GM15510 (cell line): ENCODE measurements around the gene AFAP1.

Source experiments
- POLR2A ChIP-seq: IDR thresholded peaks from 3 replicates; pipeline ENCODE4 v1.6.1; 2011; ENCODE audit warnings: borderline replicate concordance; ENCODE audit not compliant: insufficient read length; ENCODE audit errors: extremely low read depth

The AFAP1 gene

DNA sequence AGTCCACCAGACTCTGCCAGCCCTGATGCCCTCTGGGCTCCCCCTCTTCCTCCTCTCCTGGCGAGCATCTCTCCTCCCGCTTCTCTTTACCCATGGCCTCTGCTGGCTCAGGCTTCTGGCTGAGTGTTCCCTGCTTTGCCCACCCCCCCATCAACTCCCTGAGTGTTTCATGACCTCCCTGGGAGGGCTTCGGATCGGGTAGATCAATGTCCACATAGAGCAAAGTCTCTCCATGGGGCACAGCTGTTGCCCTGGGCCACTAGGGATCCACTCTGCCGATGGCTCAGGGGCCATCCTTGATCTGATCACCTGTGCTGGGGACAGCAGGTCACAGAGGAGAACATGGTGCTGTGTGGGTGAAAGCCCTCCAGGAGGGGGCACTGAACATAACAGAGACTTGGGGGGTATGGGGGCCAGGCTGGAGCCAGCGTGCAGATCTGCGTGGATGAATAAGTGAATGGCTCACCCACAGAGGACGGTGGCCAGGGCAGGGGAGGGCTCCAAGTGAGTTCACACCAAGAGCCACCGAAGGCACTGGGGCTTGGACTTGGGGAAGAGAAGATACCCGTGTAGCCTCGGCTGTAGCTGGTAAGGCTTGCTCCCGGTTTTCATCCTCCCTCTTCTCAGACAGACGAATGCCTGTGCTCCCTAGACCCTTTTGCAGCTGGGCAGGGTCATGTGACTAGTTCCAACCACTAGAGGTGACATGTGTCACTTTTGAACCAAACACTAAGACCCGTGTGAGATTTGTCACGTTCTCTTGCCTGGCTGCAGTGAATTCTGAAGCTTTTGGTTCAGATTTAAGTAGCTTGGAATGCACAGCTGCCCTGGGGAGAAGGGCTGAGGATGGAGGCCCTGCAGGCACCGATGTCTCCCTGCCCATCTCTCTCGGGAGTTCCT, 23.2 kb upstream of the AFAP1 start:
- no peak for TF ChIP-seq POLR2A

- TF ChIP-seq POLR2A, result no peak
Measured at GRCh38 chr4:7960790-7961655, 21.4 kb upstream of the AFAP1 start.

DNA sequence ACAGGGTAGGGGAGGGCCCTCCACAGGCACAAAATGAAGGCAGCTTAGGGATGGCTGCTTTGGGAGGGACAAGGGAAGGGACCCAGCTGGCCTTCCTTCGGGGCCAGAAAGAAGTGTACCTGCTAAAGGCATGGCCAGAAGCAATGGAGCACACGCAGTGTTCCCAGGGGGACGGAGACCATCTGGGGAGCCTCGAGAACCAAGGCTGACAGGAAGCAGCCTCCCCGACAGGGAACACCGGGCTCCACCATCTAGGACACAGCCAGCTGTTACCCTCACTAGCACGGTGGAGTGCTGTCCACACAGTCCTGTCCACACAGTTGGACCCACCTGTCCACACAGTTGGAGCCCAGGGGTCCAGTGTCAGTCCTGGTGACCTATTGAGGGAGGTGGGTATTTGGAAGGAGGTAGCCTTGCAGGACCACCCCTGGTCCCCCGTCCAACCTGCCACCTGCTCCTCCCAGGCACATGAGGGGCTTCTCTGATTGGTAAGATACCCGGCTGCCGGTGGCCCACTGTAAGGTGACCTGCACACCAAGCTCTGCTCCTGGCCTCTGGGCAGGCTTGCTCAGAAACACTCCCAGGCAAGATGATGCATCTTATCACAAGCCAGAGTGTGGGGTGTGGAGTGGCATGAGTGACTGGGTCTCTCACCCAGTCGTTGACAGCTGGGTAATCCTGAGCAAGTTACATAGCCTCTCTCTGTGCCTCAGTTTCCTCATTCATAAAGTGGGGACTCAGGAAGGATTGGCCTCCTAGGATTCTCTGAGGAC, 20.5 kb upstream of the AFAP1 start:
- no peak for TF ChIP-seq POLR2A

DNA sequence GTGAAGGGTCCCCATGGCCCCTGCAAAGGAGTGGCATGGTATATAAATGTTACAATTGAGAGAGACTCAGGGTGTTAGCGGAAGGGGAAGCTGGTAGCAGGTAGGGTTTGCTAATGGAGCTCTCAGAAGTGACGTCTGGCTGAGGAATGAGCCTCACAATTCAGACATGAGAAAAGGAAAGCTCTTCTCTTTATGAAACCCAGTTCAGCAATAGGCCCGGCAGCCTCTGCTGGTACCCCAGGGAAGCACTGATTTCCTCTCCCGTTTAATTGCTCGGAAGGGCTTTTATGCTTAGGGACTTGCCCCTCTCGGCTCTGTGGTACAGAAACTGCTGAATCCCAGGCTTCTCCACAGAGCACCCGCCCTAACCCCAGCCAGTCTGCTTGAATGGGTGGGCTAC, 19.4 kb upstream of the AFAP1 start:
- no peak for TF ChIP-seq POLR2A

- TF ChIP-seq POLR2A, result no peak
Measured at GRCh38 chr4:7956934-7957656, 17.4 kb upstream of the AFAP1 start.

DNA sequence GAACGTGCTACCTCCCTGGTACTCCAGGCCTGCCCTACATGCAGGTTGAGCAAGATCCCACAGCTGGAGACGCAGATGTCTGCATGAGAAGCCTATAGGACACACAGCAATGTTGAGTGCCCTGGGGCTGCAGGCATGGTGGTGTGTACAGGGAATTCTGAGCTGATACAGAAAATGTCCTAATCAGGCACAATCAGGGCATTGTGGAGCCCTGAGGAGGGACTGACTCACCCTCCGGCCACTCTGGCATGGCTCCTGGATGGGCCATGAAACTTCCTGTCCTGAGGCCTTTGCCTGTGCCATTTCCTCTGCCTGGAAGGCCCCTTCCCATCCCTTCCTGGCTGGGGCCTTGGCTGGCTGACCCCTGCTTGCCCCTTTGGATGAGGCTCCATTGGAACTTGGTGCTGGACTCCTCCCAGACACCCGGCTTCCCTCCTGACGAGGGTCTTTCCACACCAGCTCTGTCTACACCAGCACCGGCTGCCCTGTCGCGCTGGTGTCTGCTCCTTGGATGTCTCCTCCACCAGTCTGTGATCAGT, 16.7 kb upstream of the AFAP1 start:
- no peak for TF ChIP-seq POLR2A

GRCh38 chr4:7955393-7955792, 15.7 kb upstream of the AFAP1 start:
- TF ChIP-seq POLR2A, result no peak

DNA sequence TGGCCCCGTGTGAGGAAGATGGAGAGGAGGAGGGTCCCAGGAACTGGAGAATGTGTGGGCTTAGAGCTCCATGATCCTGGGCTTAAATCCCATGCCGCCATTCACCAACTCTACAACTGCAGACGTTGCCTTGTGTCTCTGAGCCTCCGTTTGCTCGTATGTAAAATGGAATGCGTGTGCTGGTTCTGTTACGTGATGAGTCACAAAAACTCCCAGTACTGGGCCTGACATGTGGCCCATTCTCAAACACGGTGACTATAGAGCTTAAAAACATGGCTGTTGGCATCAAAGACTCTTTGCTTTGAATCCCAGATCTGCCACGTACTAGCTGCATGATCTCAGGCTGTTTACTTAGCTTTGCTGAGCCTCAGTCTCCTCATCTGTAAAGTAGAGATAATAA, 13.0 kb upstream of the AFAP1 start:
- TF ChIP-seq POLR2A, result no peak

- no peak for TF ChIP-seq POLR2A
Measured at GRCh38 chr4:7950301-7951092, 10.8 kb upstream of the AFAP1 start.

DNA sequence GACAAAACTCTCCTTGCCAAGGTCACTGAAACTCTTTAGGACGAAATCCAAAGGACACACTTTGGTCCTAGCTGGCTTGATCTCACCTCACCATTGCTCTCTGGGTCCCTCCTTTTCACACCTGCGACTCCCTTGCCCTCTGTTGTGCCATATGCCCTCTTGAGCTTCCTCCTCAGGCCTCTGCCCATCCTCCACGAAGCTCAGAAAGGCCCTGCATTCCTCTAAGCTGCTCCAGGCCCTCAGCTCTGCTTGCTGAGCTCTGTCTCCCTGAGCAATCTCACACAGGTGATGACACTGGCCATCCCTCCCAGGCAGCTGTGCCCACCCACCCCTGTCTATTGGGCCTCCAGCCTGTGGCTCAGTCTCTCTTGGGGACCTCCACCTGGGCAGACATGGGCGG, 10.1 kb upstream of the AFAP1 start:
- TF ChIP-seq POLR2A, result no peak

DNA sequence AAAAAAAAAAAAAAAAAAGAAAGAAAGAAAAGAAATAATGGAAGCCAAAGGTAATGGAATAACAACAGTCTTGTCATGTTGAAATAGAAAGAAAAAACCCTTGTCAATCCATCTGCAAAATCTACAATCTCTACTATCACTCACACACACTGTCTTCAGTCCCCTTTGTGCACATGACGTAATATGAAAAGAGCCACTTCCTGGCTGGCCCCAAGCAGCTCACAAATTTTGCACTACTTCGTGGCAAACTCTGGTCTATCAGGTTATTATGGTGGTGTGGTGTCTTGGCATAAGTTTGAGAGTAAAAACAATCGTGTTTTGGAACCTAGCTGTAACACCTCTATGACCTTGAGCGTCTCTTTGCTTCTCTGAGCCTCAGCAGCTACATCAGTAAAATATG, 8.3 kb upstream of the AFAP1 start:
- TF ChIP-seq POLR2A, result no peak

DNA sequence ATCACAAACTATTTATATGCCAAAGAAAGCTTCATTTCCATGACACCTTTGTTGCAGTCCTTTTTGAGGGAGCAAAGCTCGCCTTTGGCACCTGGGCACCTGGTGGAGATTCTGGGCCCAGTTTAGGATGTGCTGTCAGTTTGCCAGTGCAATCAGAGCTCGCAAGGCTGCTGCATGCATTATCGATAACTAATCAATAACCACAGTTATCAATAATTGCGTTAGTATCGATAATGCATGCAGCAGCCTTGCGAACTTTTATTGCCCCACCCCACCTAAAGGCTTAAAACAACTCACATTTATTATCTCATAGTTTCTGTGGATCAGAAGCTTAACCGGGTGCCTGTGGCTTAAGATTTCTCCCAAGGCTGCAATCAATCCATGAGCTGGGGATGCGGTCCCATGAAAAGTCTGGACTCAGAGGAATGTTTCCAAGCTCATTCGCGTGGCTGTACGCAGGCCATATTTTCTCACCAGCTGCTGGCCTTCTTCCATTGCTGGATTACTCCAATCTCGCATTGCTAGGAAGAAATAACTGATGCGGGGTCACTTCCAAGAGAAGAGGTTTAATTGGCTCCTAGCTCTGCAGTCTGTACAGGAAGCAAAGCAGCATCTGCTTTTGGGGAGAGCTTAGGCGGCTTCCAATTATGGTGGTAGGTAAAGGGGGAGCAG, 6.2 kb upstream of the AFAP1 start:
- no peak for TF ChIP-seq POLR2A
